HG03460 (cell line): ENCODE measurements around the gene TNFRSF25.
"Not testable (repeated sequence)": the region's sequence is repeated elsewhere in the genome, so short reads cannot be mapped to it uniquely, and the experiment has no call there.

Source experiments
- ATAC-seq: cut with Tn5 transposase; IDR thresholded peaks from one replicate; pipeline ENCODE4 v1.9.1; 2021; ENCODE audit not compliant: unreplicated experiment

Gene TNFRSF25

DNA sequence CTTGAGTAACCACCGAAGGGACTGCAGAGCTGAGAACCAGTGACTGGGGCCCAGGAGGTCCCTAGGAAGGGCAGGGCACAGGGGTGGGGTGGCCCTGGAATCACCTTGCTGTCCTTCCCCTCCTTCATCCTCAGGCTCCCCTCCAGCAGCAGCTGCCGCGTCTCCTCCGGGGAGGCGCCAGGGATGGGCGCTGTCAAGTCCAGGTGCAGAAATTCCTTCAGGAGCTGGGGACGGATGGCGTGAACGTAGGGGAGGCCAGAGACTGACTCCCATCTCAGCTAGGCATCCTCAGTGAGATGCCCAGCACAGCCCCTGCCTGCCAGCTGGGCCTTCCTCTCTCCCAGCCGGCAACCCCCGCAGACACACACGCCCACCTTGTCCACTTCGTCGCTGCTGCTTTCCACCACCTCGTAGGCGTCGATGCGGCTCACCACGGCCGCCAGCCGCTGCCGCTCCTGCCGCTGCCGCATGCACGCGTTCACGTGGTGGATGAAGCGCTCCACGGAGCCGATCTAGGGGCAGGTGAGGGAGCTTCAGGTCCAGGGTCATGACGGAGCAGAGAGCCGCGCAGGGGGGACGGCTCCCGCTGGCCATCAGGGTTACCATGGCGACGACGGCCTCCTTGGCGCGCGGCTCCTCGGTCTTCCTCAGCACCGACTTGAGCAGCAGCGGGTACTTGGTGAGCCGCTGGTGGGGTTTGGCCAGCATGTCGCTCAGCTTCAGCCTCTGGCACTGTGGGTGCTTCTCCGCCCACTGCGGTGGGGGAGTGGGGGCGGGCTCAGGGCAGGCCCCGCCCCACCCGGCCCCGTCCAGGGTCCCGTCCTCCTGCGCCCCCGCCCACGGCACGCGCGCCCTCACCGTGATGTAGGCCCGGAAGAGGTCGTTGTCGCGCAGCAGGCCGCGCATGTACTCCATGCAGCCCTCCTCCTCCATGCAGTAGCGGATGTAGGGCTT, 4.4 kb upstream of the TNFRSF25 start:
- ATAC-seq = no peak

DNA sequence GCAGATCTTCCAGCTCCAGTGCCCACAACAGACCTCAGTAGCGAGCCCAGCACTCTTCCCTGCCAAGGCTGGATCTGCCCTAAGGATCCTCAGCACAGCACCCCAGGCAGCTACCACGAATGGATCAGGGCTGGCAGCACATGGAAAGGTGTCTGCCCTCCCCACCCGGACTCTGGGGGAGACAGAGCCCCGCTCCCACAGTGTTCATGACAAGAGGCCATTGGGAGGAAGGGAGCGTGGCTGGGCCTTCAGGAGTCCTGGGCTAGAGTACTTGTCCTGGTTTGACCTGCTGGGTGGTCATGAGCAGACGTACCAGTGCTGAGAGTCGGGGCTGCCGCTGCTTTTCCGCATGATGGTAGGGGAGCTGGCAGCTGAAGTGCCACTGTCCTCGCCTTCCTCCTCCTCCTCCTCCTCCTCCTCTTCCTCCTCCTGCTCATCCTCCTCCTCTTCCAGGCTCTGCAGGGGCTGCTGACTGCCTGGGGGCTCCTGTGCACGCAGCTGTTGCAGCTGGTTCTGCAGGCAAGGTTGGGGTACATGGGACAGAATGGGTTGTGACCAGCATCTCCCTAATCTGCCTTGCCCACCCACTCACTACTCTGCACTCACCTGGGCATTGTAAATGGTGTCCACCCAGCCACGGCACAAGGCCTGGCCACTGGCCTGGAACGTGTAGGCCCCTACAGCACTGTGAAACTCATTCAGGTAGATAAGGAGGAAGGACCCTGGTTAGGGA, 2.9 kb upstream of the TNFRSF25 start:
- ATAC-seq = no peak

DNA sequence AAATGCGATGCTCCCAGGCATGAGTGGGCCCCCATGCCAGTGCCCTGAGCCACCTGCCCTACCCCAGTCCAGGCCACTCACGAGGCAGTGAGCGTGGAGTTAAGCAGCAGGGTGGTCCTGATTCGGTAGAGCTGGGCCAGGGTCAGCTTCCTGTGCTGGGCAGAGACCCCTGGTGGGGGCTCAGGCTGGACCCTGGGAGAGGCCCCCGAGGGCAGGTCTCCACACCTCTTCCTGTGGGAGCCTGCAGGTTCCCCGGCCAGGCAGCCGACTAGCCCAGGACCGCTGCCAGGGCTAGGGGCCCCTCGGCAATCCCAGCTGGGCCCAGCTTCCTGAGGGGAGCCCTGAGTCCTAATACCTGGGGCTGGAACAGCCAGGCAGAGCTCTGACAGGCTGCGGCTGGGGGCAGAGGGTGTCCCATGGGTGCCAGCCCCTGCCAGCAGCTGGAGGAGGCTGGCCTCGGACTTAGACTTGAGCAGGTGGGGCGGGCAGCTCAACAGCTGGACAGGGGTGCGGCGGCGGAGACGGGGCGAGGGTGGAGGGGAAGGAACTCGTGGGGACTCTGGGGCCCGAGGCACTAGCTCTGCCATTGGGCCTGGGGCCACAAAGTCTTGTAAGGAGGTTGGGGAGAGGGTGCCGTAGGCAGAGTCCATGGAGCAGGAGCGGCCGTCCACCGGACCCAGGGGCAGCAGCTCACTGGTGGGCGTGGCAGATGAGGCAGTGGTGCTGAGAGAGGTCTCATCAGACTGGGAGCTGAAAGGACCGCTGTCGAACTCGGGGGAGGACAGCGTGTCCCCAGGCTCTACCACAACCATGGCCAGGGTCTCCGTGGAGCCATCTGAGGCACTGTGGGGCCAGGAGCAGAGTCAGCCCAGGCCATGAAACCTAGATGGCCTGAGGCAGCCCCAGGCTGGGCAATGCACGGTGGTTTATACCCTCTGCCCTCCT, 2.0 kb upstream of the TNFRSF25 start:
- no peak for ATAC-seq

DNA sequence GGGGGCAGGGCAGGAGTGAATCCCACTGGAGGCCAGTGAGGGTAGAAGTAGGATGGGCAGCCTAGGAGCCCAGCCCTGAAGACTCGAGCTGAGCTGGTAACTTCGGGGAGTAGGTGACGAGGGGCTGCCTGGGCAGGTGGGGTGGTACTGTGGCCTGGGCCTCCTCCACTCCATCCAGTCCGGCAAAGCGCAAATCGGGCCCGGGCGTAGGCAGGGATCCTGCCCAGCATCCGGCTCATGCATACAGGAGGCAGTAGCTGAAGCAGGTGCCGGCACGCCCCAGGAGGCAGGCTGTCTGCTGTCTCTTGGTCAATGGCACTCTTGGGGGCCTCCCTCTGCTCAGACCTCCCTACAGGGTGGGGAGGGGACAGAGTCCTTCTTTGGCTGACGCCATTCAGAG, 1.3 kb upstream of the TNFRSF25 start:
- no peak for ATAC-seq

DNA sequence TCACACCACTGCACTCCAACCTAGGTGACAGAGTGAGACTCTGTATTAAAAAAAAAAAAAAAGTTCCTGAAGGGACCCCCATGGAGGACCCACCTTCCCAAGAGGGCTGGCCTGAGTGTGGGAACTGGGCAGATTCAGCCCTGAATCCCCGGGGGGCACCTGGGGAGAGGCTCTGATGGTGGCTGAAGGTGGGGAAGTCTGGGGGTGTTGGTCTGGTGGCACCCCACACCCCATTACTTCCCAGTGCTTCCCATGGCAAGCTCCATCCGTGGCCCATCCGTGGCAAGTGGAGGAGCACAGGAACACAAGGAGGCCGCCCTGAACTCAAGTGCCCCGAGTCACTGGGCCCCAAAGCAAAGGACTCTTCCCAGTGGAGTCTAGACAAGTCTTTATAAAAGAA, 778 bp upstream of the TNFRSF25 start:
- ATAC-seq = no peak

DNA sequence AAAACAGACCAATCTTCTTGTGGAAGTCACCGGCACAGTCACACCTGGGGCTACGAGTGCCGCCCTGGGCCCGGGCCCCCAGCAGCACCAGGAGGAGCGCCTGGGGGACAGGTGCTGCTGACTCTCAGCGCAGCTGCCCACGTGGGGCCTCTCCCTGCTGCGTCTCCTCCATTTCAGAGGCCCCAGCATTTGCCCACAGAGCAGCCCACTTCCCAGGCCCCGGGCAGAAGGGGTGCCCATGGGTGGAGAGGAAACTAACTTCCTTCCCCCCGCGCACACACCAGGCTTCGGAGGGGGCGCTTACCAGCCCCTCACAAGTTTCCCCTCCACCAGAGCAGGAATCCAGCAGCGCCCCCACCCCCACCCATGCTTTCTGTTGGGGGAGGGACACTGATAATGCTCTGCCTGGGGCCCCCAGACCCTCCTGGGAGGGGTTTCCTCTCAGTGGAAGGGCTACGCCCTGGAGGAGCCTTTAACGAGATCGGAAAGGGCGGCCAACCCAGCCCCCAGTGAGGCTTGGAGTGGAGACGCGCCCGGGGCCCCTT, 440 bp downstream of the TNFRSF25 start:
- ATAC-seq = no peak

DNA sequence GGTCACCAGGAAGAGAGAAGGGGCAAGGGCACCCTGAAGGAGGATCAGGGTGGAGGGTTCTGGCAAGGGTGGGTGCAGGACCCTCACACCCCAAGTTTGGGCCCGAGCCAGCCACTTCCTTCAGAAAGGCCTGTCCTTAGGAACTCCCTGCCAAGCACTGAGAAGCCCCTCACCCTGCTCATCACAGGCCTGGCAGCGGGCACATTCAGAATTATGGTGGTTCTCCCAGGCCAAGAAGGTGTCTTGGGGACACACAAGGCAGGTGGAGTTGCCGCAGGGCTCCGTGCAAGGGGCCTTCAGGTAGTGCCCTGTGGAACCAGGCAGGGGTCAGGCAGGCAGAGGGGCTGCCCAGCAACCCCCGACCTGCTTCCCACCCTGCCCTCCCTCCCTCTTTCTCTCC, 1.1 kb downstream of the TNFRSF25 start:
- ATAC-seq = no peak

DNA sequence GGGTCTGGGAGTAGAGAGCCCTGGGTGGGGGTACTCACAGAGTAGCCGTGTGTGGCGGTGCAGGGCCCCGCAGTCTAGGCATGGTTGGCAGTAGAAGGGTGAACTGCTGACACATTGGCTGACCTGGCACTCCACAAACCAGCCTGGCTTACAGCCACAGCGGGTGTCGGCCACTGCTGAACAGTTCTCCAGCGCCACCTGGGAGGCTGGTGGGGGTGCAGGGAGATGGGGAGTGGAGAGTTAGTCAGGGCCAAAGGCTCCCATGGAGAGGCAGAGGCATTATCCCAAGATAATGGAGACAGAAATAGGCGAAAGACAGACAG, 1.5 kb downstream of the TNFRSF25 start:
- ATAC-seq = no peak

DNA sequence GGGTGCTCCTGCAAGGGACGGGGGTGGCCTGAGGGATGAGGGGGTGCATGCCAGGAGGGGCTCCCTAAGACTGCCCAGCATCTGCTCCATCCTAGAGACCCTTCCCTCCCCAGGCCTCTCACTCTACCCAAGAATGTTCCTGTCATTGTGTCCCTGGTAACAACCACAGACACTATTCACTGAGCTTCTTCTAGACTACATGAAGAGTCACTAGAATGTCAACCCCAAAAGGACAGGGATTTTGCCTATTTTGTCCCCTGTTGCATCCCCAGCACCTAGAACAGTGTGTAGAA, 2.9 kb downstream of the TNFRSF25 start:
- ATAC-seq = no peak

DNA sequence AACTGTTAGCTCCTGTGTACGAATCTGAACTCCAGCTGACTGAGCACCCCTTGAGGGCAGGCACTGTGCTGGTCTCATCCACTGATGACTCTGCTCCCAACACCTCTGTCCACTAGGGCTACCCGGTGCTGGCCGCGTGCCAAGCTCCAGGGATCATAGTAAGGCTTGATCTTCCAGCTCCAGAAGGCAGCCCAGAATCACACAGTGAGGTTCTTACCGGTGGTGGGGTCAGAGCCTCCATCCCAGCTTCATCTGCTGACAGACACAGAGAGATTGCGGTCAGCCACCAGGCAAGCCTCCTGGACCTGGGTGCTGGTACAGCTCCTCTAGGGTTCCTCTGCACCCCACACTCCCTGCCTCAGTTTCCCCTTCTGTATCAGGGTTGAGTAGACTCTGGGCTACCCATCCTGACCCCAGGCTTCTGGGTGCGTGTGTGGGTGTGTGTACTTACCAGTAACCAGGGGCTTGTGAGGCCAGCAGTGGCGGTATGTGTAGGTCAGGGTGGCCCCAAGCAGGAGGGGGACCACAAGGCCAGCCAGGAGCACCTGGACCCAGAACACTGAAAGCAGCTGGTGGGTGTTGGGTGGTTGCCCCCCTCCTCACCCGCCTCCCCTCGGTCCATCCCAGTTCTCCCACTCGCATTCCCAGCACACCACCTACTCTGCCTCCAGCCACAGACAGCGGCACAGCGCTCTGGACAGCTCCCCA, 3.4 kb downstream of the TNFRSF25 start:
- ATAC-seq = no peak

DNA sequence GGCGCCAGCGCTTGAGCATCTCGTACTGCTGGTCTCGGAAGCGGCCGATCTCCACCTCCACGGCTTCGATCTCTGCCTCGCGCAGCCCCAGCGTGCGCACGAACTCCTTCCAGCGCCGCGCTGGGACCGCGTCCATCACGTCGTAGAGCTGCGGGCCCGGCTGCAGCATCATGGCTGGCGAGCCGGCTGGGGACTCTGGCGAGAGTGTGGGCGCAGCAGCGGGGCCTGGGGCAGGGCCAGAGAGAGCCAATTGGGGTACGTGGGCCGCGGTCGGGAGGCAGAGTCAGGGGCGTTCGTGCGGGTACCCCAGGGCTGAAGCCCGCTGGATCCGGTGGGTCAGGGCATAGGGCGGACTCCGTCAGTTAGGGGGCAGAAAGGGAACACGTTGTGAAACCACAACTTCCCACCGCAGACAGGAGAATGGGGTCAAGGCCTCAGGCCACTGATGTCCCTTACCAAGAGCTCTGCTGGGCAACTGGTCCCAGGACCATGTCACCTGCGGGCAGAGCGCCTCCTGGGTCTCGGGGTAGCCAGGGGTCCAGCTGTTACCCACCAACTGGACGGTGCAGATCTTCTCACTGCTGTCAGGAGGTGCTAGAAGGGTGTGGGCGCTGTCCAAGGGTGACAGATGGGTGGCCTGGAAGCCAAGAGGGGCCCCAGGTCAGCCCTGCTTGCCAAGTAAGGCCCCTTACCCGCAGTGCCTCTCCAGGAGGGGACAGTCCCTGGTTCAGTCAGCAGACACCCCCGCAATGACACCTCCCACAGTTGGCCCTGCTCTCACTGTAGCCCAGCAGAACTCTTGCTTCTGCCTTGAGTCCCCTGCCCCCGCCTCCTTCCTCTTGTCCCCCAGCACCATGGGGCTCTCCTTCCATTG, 4.2 kb downstream of the TNFRSF25 start:
- no peak for ATAC-seq

DNA sequence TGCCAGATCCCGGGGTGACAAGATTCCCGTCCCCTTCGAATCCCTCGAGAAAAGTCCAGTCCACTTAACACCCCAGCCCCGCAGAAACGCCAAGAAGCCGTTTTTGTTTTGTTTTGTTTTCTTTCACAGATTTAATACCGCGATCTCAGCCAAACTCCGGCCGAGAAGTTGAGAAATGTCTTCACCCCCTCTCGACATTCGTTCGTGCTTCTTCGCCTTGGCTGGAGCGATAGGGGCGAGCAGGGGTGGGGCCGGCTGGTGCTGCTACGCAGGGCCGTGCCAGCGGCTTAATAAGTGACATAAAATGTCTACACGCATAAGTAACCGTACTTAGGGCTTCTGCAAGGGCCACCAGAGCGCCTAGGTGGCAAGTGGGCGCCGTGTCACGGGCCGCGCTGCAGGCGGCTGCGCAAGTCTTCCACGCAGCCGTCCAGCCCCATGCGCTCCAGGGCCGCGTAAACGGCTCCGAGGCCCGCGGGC, 4.9 kb downstream of the TNFRSF25 start:
- ATAC-seq = no peak

DNA sequence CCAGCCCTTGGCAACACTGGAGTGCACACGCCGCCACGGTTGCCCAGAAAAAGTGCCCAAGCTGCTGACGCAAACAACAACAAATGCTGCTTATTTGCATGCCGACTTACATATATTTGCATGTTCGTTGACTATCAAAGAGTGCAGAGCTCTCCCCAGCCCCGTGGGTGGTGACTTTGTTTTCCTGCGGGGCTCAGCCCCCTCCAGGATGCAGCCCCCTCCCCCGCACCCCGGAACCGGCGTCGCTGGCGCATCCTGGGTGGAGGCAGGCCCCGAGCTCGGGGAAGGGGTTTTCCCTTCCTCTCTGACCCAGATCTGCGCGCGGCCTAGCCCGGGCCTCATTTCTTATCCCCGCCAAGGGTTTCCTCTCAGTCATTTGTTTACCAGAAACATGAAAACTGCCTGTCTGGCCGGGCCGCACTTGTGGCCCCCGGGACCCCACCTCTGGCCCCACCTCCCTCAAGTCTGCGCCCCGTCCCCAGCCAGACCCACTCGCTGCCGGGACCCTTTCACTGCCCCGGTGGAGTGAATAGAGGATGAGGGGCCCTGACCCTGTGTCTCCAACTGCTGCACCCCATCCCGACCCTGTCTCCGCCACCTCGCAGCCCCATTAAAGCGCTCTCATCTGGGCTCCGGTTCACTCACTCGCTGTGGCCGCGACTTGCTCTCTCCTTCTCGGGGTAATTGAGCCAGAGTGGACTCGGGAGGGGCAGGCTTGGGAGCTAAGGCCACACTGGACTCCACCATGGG, 5.5 kb downstream of the TNFRSF25 start:
- ATAC-seq = no peak

DNA sequence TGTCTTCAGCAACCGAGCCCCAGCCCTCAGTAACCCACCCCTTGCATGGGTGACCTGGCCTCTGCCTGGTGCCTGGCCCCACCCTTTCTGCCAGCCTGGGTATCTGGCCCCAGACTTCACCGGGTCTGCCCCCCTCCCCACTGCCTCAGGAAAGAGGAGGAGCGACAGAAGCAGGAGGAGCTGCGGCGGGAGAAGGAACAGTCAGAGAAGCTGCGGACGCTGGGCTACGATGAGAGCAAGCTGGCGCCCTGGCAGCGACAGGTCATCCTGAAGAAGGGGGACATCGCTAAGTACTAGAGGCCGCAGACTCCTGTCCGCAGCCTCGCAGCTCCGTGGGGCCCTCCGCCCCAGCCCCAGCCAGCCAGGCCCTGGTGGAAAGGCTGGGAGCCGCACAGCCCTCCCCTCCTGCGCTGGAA, 6.1 kb downstream of the TNFRSF25 start:
- no peak for ATAC-seq

DNA sequence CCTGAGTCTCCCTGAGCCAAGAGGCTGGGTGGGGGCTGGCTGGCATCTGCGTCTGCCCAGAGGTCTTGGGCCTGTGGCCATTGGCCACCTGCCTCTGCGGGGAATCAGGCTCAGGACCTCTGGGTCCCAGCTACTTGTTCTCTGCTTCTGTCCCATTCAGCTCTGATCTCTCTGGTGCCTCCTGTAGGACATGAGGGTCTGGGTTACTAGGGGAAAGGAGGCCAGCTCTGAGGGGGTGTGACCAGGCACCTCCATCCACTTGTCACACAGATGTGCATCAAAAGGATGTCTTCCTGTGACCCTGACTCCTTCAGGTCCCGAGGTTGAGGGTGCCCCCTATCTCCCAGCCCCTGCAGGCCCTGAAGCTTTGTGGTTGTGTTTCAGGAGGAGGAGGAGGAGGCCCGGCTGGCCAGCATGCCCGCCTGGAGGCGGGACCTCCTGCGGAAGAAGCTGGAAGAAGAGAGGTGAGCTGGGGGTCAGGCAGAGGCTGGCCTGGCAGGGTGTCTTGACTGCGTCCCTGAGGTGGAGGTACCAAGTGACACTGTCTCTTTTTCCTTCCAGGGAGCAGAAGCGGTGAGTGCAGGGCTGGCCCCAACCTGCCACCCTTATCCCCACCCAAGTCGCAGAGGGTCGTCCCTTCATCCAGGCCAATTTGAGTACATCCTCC, 9.0 kb downstream of the TNFRSF25 start:
- no peak for ATAC-seq

DNA sequence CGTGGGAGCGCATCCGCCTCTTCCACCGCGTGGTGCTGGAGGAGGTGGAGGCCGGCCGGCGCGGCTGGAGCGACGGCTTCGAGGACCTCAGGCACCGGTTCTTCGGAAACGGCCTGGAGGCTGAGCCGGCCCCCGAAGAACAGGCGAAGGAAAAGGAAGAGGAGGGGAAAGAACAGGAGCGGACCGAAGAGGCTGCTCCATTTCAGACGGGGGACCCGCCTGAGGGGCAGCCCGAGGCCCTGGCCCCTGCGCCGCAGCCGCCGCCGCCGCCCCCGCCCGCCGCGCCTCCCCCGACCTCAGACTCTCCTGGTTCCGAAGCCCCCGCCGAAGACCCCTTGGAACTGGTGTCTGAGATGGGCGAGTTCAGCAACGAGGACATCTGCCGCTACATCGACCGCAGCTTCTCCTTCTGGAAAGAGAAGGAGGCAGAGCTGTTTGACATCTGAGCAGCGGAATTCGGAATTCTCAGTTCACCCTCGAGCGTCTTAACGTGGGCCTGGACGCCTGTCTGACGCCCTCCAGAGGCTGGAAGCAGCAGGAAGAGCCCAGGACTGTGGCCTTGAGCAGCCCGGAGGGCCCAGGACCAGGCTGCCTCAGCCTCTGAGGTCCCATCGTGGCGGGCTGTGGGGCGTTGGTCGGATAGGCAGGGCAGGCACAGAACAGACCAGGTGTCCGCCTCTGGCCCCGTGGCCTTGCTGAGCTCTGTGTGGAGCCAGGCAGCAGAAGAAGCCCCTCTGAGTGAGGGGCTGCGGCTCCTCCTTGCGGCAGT, 10.0 kb downstream of the TNFRSF25 start:
- not testable (repeated sequence) for ATAC-seq
